Caco-2 (cell line): ENCODE measurements around the gene RP9. TPM values are rescaled to one million over a fixed set of nuclear protein-coding genes. Genes with fewer than 3 reads are reported as not detected.

Experiments used
- BruUV-seq: library from RNA; stranded (reverse); fragments of 400-500 nt; replicated peaks from 2 replicates; lab custom pipeline; 2021; lab: Mats Ljungman, UMichigan
- CTCF ChIA-PET: fragments of 300-600 bp; sonication (Branson Sonifier 250); formaldehyde crosslinking; loops from one replicate; lab custom pipeline; 2022; ENCODE audit warnings: antibody characterized with exemption; lab: Charles Lee
- POLR2A ChIA-PET: fragments of 300-600 bp; sonication (Branson Sonifier 250); formaldehyde crosslinking; loops from one replicate; lab custom pipeline; 2022; ENCODE audit warnings: antibody characterized with exemption; lab: Charles Lee
- DNase-seq, 2 experiments: peaks; one replicate each; pipeline versions ENCODE4 v3.0.0 to v3.0.0-alpha.2; 2020 to 2022
- H3K27me3 ChIP-seq: replicated peaks from 2 replicates; pipeline ENCODE4 v1.6.0; 2011; ENCODE audit warnings: low read length; ENCODE audit not compliant: control insufficient read depth, insufficient read depth
- H3K36me3 ChIP-seq: 2 replicates; pipeline ENCODE4 v1.5.1; 2011; ENCODE audit warnings: low read length; ENCODE audit not compliant: control insufficient read depth, insufficient read depth
- H3K4me1 ChIP-seq: fragments of 250-450 bp; sonication (Bioruptor Pico); 2 replicates; pipeline ENCODE4 v1.5.1; 2020; ENCODE audit warnings: mild to moderate bottlenecking
- H3K4me3 ChIP-seq: 2 replicates; pipeline ENCODE4 v1.5.1; 2011; ENCODE audit warnings: low read depth, mild to moderate bottlenecking, control low read depth, low read length
- H3K9me3 ChIP-seq: fragments of 250-450 bp; sonication (Bioruptor Pico); 2 replicates; pipeline ENCODE4 v1.5.1; 2020; ENCODE audit warnings: mild to moderate bottlenecking, moderate library complexity
- H3K27ac Mint-ChIP-seq: one replicate; pipeline ENCODE4 v1.8.0; 2022; ENCODE audit warnings: mixed read lengths; ENCODE audit not compliant: unreplicated experiment
- H3K27me3 Mint-ChIP-seq: one replicate; pipeline ENCODE4 v1.8.0; 2022; ENCODE audit warnings: mixed read lengths; ENCODE audit not compliant: insufficient read depth, unreplicated experiment
- H3K36me3 Mint-ChIP-seq: one replicate; pipeline ENCODE4 v1.8.0; 2022; ENCODE audit warnings: mild to moderate bottlenecking, mixed read lengths; ENCODE audit not compliant: insufficient read depth, unreplicated experiment
- H3K4me1 Mint-ChIP-seq: one replicate; pipeline ENCODE4 v1.8.0; 2022; ENCODE audit warnings: low read depth, mixed read lengths; ENCODE audit not compliant: unreplicated experiment
- H3K4me3 Mint-ChIP-seq: one replicate; pipeline ENCODE4 v1.8.0; 2022; ENCODE audit warnings: mild to moderate bottlenecking, moderate library complexity, mixed read lengths; ENCODE audit not compliant: unreplicated experiment
- H3K9me3 Mint-ChIP-seq: one replicate; pipeline ENCODE4 v1.8.0; 2022; ENCODE audit warnings: mixed read lengths; ENCODE audit not compliant: unreplicated experiment
- intact Hi-C: fragments of 100-400 bp; cut with micrococcal nuclease; formaldehyde crosslinking; loops from one replicate; pipeline ENCODE4 v1.10.0; 2022; ENCODE audit not compliant: unreplicated experiment
- total RNA-seq: library from RNA; stranded (reverse); gene quantifications from 2 replicates; pipeline ENCODE4 v1.2.3, GENCODE V29; 2022
- TF ChIP-seq, protein P1 (sequence below), 2 experiments: fragments of 200-600 bp in 1 of 2; IDR thresholded peaks; 1 replicate in 1 of 2; 2 replicates in 1 of 2; pipeline versions ENCODE4 v1.5.1 to v1.8.0; 2011 to 2022; ENCODE audit warnings: antibody characterized with exemption in 1 of 2, control low read depth in 1 of 2, inconsistent platforms in 1 of 2, low read depth in 1 of 2, low read length in 1 of 2, mild to moderate bottlenecking in 1 of 2, moderate library complexity in 1 of 2; ENCODE audit not compliant: insufficient read depth in 1 of 2, severe bottlenecking in 1 of 2, unreplicated experiment in 1 of 2

Gene RP9
- total RNA-seq, 1 experiment from 2014 or later = 20.3 TPM

DNA sequence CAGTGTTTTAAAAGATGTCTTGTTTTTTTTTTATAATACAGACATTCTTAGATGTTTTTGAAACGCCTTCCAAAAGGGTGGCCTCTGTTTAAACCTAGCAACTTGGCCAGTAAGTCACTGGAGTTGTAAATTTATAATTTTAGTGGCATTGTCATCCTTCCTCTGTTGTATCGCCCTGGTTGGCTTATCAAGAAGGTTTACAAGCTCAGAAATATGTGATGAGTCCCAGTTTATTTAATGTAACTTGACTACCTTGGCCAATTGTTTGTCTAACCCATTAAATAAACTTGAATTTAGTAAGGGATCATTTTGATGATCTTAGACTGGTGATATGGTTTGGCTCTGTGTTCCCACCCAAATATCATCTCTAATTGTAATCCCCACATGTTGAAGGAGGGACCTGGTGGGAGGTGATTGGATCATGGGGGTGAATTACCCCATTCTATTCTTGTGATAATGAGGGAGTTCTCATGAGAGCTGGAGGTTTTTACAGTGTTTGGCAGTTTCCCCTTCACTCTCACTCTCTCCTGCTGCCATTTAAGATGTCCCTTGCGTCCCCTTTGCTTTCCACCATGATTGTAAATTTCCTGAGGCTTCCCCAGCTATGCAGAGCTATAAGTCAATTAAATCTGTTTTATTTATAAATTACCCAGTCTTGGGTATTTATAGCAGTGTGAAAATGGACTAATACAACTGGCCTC is 33.2 kb downstream of the RP9 start:
- H3K4me1 ChIP-seq = no peaks in the 10 kb centered on the region; the same call in 1 of the 2 replicates
- Mint-ChIP-seq H3K4me1 (no peaks in the 10 kb centered on the region), H3K27me3 (peaks cover 13% of the 10 kb centered on the region), H3K4me3 (no peak overlapping the region), H3K27ac (no peak overlapping the region), H3K36me3 (no peaks in the 10 kb centered on the region), H3K9me3 (peaks cover 14% of the 10 kb centered on the region)
- H3K4me3 ChIP-seq = no peak overlapping the region
- TF ChIP-seq, protein P1, sequence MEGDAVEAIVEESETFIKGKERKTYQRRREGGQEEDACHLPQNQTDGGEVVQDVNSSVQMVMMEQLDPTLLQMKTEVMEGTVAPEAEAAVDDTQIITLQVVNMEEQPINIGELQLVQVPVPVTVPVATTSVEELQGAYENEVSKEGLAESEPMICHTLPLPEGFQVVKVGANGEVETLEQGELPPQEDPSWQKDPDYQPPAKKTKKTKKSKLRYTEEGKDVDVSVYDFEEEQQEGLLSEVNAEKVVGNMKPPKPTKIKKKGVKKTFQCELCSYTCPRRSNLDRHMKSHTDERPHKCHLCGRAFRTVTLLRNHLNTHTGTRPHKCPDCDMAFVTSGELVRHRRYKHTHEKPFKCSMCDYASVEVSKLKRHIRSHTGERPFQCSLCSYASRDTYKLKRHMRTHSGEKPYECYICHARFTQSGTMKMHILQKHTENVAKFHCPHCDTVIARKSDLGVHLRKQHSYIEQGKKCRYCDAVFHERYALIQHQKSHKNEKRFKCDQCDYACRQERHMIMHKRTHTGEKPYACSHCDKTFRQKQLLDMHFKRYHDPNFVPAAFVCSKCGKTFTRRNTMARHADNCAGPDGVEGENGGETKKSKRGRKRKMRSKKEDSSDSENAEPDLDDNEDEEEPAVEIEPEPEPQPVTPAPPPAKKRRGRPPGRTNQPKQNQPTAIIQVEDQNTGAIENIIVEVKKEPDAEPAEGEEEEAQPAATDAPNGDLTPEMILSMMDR (IDR thresholded peaks at IDR 0.05; ENCODE audit: insufficient read depth in 1 of 2, low read depth in 1 of 2, low read length in 1 of 2, severe bottlenecking in 1 of 2, unreplicated experiment in 1 of 2) = no peak
- CTCF ChIA-PET = no interaction called here
- POLR2A ChIA-PET = no interaction called here
- no peaks in the 10 kb centered on the region for H3K36me3 ChIP-seq
- H3K9me3 ChIP-seq = peaks cover under 1% of the 10 kb centered on the region; the same call in 1 of the 2 replicates
- H3K27me3 ChIP-seq = no peaks in the 10 kb centered on the region; the same call in 1 of the 2 replicates
- no peak for DNase-seq
- BruUV-seq = no TSS peak
- intact Hi-C loops = no loop called here

DNA sequence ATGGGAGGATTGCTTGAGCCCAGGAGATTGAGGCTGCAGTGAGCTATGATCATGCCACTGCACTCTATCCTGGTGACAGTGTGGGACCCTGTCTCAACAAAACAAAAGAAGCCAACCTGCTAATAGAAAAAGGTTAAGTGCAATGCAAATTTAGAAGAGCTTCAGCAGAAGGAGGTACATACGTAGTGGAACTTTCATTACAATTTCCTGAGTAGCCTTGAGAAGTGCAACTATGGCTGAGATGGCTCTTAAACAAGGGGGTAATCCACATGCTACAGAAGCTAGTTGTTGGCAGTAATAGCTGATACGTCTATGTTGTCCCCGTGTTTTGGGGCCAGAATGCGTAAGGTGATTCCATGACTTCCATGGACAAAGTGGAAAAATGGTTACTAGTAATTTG is 36.0 kb downstream of the RP9 start:
- no peak for DNase-seq
- no TSS peak for BruUV-seq
- Mint-ChIP-seq H3K27ac (no peak overlapping the region), H3K9me3 (peaks cover 29% of the 10 kb centered on the region), H3K4me3 (no peak overlapping the region), H3K27me3 (peaks cover 3% of the 10 kb centered on the region), H3K36me3 (no peaks in the 10 kb centered on the region), H3K4me1 (no peaks in the 10 kb centered on the region)
- Histone ChIP-seq H3K4me1 (no peaks in the 10 kb centered on the region; the same call in 1 of the 2 replicates), H3K36me3 (no peaks in the 10 kb centered on the region), H3K4me3 (no peak overlapping the region), H3K27me3 (no peaks in the 10 kb centered on the region), H3K9me3 (peaks cover 19% of the 10 kb centered on the region)
- POLR2A ChIA-PET = no interaction called here
- intact Hi-C loops = no loop called here
- CTCF ChIA-PET = no interaction called here
- TF ChIP-seq, protein P1 (IDR thresholded peaks at IDR 0.05; ENCODE audit: insufficient read depth in 1 of 2, low read depth in 1 of 2, low read length in 1 of 2, severe bottlenecking in 1 of 2, unreplicated experiment in 1 of 2) = no peak

DNA sequence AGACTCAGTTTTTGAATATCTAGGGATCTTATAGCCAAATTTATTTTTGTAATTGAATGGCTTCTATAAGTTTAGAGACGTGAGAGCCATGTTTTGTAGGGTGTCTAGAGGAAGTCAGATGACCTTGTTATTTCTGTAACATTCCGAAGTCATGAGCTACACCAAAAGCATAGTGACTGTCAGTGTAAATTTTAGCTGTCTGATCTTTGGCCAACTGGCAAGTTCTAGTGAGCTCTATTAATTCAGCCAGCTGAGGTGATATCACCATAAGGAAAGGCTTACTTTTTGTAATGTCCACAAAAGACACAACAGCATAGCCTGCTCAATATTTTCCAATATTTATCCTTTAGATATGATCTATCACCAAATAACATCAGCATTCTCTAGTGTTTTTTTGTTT is 36.7 kb downstream of the RP9 start:
- H3K36me3 ChIP-seq = no peaks in the 10 kb centered on the region
- Mint-ChIP-seq H3K4me1 (no peaks in the 10 kb centered on the region), H3K36me3 (no peaks in the 10 kb centered on the region), H3K4me3 (no peak overlapping the region), H3K27me3 (peaks cover 3% of the 10 kb centered on the region), H3K27ac (no peak overlapping the region), H3K9me3 (peaks cover 29% of the 10 kb centered on the region)
- no peaks in the 10 kb centered on the region; the same call in 1 of the 2 replicates for H3K4me1 ChIP-seq
- TF ChIP-seq, protein P1 (IDR thresholded peaks at IDR 0.05; ENCODE audit: insufficient read depth in 1 of 2, low read depth in 1 of 2, low read length in 1 of 2, severe bottlenecking in 1 of 2, unreplicated experiment in 1 of 2) = no peak
- intact Hi-C loops = no loop called here
- BruUV-seq = no TSS peak
- H3K9me3 ChIP-seq = peaks cover 19% of the 10 kb centered on the region
- H3K4me3 ChIP-seq = no peak overlapping the region
- no peak for DNase-seq
- no peaks in the 10 kb centered on the region for H3K27me3 ChIP-seq
- ChIA-PET POLR2A (no interaction called here), CTCF (no interaction called here)
